ENCODE measurements around the gene PIK3C2G. TPM values are rescaled to one million over a fixed set of nuclear protein-coding genes. Genes with fewer than 3 reads are reported as not detected.
A peak's percentile ranks its signal among the peaks of the same experiment; 100 is the strongest.

PIK3C2G gene
- total and polyA plus RNA-seq, 2 of the 13 experiments (the other 11 are each of a cell fraction or from before 2014, with no cell fraction given) = not detected

DNA sequence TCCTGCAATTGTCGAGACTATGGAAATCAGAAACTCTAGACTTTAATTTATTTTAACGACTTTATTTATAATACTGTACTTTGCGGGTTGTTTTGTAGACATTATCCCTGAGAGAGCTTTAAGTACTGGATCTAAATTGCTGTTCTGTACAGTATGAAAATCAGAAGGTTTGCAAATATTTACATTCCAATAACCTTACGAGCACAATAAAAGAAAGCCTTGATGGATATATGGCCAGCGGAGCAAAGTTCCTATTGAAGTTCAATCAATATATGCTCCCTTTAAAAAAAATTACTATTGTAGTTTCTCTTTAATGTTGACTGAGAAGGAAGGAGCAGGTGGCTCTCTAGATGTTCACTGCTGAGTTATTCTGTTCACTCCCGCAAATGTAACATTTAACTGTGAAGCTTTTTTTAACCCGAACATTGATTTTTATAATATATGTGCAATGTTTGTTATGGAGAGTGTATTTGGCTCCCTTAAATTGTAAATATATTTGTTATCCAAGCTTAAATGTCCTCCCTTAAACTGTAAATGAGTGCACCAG lies 241.2 kb downstream of the PIK3C2G start (continued):
- TF ChIP-seq, protein P1, sequence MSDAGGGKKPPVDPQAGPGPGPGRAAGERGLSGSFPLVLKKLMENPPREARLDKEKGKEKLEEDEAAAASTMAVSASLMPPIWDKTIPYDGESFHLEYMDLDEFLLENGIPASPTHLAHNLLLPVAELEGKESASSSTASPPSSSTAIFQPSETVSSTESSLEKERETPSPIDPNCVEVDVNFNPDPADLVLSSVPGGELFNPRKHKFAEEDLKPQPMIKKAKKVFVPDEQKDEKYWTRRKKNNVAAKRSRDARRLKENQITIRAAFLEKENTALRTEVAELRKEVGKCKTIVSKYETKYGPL (CRISPR knock-in tag; IDR thresholded peaks at IDR 0.05) = no peak
- TF ChIP-seq, protein P2, sequence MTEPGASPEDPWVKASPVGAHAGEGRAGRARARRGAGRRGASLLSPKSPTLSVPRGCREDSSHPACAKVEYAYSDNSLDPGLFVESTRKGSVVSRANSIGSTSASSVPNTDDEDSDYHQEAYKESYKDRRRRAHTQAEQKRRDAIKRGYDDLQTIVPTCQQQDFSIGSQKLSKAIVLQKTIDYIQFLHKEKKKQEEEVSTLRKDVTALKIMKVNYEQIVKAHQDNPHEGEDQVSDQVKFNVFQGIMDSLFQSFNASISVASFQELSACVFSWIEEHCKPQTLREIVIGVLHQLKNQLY (CRISPR knock-in tag; IDR thresholded peaks at IDR 0.05) = no peak
- no peak for TF ChIP-seq CENPT (CRISPR knock-in tag; IDR thresholded peaks at IDR 0.05; ENCODE audit: low read depth)
- no peak for TF ChIP-seq SOX13 (IDR thresholded peaks at IDR 0.05)
- TF ChIP-seq SOX13 (CRISPR knock-in tag; conservative IDR thresholded peaks at IDR 0.05 in 1 of 2, IDR thresholded peaks at IDR 0.05 in 1 of 2) = peak in 1 of 2 experiments; percentile 43; a peak in 1 of 4 replicates
- TF ChIP-seq MED8 (CRISPR knock-in tag; IDR thresholded peaks at IDR 0.05; ENCODE audit: insufficient replicate concordance) = no peak
- TF ChIP-seq, protein P3, sequence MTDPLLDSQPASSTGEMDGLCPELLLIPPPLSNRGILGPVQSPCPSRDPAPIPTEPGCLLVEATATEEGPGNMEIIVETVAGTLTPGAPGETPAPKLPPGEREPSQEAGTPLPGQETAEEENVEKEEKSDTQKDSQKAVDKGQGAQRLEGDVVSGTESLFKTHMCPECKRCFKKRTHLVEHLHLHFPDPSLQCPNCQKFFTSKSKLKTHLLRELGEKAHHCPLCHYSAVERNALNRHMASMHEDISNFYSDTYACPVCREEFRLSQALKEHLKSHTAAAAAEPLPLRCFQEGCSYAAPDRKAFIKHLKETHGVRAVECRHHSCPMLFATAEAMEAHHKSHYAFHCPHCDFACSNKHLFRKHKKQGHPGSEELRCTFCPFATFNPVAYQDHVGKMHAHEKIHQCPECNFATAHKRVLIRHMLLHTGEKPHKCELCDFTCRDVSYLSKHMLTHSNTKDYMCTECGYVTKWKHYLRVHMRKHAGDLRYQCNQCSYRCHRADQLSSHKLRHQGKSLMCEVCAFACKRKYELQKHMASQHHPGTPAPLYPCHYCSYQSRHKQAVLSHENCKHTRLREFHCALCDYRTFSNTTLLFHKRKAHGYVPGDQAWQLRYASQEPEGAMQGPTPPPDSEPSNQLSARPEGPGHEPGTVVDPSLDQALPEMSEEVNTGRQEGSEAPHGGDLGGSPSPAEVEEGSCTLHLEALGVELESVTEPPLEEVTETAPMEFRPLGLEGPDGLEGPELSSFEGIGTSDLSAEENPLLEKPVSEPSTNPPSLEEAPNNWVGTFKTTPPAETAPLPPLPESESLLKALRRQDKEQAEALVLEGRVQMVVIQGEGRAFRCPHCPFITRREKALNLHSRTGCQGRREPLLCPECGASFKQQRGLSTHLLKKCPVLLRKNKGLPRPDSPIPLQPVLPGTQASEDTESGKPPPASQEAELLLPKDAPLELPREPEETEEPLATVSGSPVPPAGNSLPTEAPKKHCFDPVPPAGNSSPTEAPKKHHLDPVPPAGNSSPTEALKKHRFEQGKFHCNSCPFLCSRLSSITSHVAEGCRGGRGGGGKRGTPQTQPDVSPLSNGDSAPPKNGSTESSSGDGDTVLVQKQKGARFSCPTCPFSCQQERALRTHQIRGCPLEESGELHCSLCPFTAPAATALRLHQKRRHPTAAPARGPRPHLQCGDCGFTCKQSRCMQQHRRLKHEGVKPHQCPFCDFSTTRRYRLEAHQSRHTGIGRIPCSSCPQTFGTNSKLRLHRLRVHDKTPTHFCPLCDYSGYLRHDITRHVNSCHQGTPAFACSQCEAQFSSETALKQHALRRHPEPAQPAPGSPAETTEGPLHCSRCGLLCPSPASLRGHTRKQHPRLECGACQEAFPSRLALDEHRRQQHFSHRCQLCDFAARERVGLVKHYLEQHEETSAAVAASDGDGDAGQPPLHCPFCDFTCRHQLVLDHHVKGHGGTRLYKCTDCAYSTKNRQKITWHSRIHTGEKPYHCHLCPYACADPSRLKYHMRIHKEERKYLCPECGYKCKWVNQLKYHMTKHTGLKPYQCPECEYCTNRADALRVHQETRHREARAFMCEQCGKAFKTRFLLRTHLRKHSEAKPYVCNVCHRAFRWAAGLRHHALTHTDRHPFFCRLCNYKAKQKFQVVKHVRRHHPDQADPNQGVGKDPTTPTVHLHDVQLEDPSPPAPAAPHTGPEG (CRISPR knock-in tag; IDR thresholded peaks at IDR 0.05) = no peak
- TF ChIP-seq, protein P4, sequence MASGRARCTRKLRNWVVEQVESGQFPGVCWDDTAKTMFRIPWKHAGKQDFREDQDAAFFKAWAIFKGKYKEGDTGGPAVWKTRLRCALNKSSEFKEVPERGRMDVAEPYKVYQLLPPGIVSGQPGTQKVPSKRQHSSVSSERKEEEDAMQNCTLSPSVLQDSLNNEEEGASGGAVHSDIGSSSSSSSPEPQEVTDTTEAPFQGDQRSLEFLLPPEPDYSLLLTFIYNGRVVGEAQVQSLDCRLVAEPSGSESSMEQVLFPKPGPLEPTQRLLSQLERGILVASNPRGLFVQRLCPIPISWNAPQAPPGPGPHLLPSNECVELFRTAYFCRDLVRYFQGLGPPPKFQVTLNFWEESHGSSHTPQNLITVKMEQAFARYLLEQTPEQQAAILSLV (CRISPR knock-in tag; IDR thresholded peaks at IDR 0.05; ENCODE audit: borderline replicate concordance) = no peak
